ENCODE measurements around the gene MPRIP. TPM values are rescaled to one million over a fixed set of nuclear protein-coding genes. Genes with fewer than 3 reads are reported as not detected.

The MPRIP gene
- polyA plus RNA-seq, 1 donor (not counting 4 experiments of a cell fraction or from before 2014, with no cell fraction given) = 113 TPM

GRCh38 chr17:17108451-17109049 lies 66.3 kb downstream of the MPRIP start:
- no peak overlapping the region for H3K4me2 ChIP-seq (ENCODE audit: control insufficient read depth, extremely low read depth, insufficient read depth, low read depth, low read length)
- no peak overlapping the region for H3K27ac ChIP-seq (ENCODE audit: control insufficient read depth, insufficient read depth, low read length)
- no peak overlapping the region for H3K4me3 ChIP-seq (ENCODE audit: control insufficient read depth in 2 of 3, extremely low read depth in 1 of 3, insufficient read depth in 2 of 3, low read depth in 1 of 3, low read length in 3 of 3)
- H3K9me3 ChIP-seq (ENCODE audit: control insufficient read depth, low read depth, low read length) = no peaks in the 10 kb centered on the region
- peaks cover 55% of the 10 kb centered on the region for H4K20me1 ChIP-seq (ENCODE audit: control insufficient read depth, extremely low read depth, insufficient read depth, low read length)
- H3K9me1 ChIP-seq (ENCODE audit: control insufficient read depth, extremely low read depth, insufficient read depth, low read length) = peaks cover 21% of the 10 kb centered on the region
- H2AFZ ChIP-seq (ENCODE audit: control insufficient read depth, low read length) = no peak overlapping the region
- no peaks in the 10 kb centered on the region for H3K27me3 ChIP-seq (ENCODE audit: control insufficient read depth, extremely low read depth, insufficient read depth, low read length)
- TF ChIP-seq EZH2 (IDR thresholded peaks at IDR 0.05; ENCODE audit: low read length) (no peak), CTCF (optimal IDR thresholded peaks at IDR 0.05 in 1 of 3, IDR thresholded peaks at IDR 0.05 in 1 of 3, conservative IDR thresholded peaks at IDR 0.05 in 1 of 3; ENCODE audit: extremely low read depth in 1 of 3, insufficient read depth in 2 of 3, low read length in 3 of 3) (peak in 1 of 3 experiments; percentile 49)
- FAIRE-seq (peak; percentile 60), DNase-seq (ENCODE audit: low read depth, low spot score) (no peak)
- dilution Hi-C loops (cut with MboI; ENCODE audit: extremely low pct_ligation_motif_present, low sequenced_read_pairs) = no loop called here
- H3K79me2 ChIP-seq (ENCODE audit: control insufficient read depth, insufficient read depth, low read length) = peaks cover 90% of the 10 kb centered on the region
- peaks cover 41% of the 10 kb centered on the region for H3K4me1 ChIP-seq (ENCODE audit: control insufficient read depth, extremely low read depth, insufficient read depth, low read length)
- peak overlapping the region; percentile 8 for H3K9ac ChIP-seq (ENCODE audit: control insufficient read depth, extremely low read depth, insufficient read depth, low read length)
- peaks cover 7 to 28% of the 10 kb centered on the region in 2 experiments for H3K36me3 ChIP-seq (ENCODE audit: control insufficient read depth in 2 of 2, extremely low read depth in 1 of 2, insufficient read depth in 2 of 2, low read length in 2 of 2)

- Histone ChIP-seq H3K79me2 (ENCODE audit: control insufficient read depth, insufficient read depth, low read length) (peaks cover 89% of the 10 kb centered on the region), H3K27me3 (ENCODE audit: control insufficient read depth, extremely low read depth, insufficient read depth, low read length) (no peaks in the 10 kb centered on the region), H3K9ac (ENCODE audit: control insufficient read depth, extremely low read depth, insufficient read depth, low read length) (no peak overlapping the region), H3K4me3 (ENCODE audit: control insufficient read depth in 2 of 3, extremely low read depth in 1 of 3, insufficient read depth in 2 of 3, low read depth in 1 of 3, low read length in 3 of 3) (no peak overlapping the region), H3K4me1 (ENCODE audit: control insufficient read depth, extremely low read depth, insufficient read depth, low read length) (peaks cover 41% of the 10 kb centered on the region), H3K4me2 (ENCODE audit: control insufficient read depth, extremely low read depth, insufficient read depth, low read depth, low read length) (peak overlapping the region; percentile 36), H3K27ac (ENCODE audit: control insufficient read depth, insufficient read depth, low read length) (no peak overlapping the region), H2AFZ (ENCODE audit: control insufficient read depth, low read length) (no peak overlapping the region), H3K9me1 (ENCODE audit: control insufficient read depth, extremely low read depth, insufficient read depth, low read length) (peaks cover 21% of the 10 kb centered on the region), H3K36me3 (ENCODE audit: control insufficient read depth in 2 of 2, extremely low read depth in 1 of 2, insufficient read depth in 2 of 2, low read length in 2 of 2) (peaks cover 5 to 24% of the 10 kb centered on the region in 2 experiments), H3K9me3 (ENCODE audit: control insufficient read depth, low read depth, low read length) (no peaks in the 10 kb centered on the region), H4K20me1 (ENCODE audit: control insufficient read depth, extremely low read depth, insufficient read depth, low read length) (peaks cover 52% of the 10 kb centered on the region)
- TF ChIP-seq CTCF (optimal IDR thresholded peaks at IDR 0.05 in 1 of 3, IDR thresholded peaks at IDR 0.05 in 1 of 3, conservative IDR thresholded peaks at IDR 0.05 in 1 of 3; ENCODE audit: extremely low read depth in 1 of 3, insufficient read depth in 2 of 3, low read length in 3 of 3) (peak; percentile 19 to 44 (median 39)), EZH2 (IDR thresholded peaks at IDR 0.05; ENCODE audit: low read length) (no peak)
- dilution Hi-C loops (cut with MboI; ENCODE audit: extremely low pct_ligation_motif_present, low sequenced_read_pairs) = no loop called here
- no peak for DNase-seq (ENCODE audit: low read depth, low spot score)
- no peak for FAIRE-seq
Measured at GRCh38 chr17:17109256-17109655, 67.0 kb downstream of the MPRIP start.
